NCI-H1417 treated with DMSO at 0.1 percent for 48 hours (cell line): Measurements from ENCODE around the gene TUBA3C.
"Not testable (repeated sequence)": the region's sequence is repeated elsewhere in the genome, so short reads cannot be mapped to it uniquely, and the experiment has no call there.

Experiments
- DNase-seq: peaks from one replicate; lab custom pipeline; 2025; lab: John Stamatoyannopoulos, UW

TUBA3C gene

GRCh38 chr13:19181621-19182485, at the start of gene TUBA3C:
Gene TUBA3C (minus strand): TSS chr13:19181824. CDS start chr13:19181747, 77 bp downstream.
- no peak for DNase-seq

- DNase-seq, result not testable (repeated sequence)
Measured at GRCh38 chr13:19207413-19207812, 25.8 kb upstream of the TUBA3C start.

GRCh38 chr13:19192622-19193021, 11.0 kb upstream of the TUBA3C start:
- not testable (repeated sequence) for DNase-seq

DNA sequence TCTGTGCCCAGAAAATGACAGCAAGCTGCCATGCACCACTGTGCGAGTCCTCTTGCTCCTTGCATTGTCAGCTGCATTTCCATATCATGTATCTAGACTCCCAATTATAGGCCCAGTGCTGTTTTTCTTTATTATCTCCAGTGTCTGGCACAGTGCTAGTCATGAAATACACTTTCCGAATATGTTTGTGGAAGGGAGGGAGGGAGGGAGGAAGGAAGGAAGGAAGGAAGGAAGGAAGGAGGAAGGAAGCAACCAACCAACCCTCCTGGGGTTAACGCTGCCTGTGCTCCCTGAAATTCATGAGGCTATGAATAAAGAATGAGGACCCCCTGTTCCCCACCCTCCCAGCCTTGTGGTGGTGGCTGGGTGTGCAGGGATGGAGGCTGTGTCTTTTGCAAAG, 8.3 kb upstream of the TUBA3C start:
- not testable (repeated sequence) for DNase-seq

GRCh38 chr13:19189368-19189767, 7.7 kb upstream of the TUBA3C start:
- not testable (repeated sequence) for DNase-seq

DNA sequence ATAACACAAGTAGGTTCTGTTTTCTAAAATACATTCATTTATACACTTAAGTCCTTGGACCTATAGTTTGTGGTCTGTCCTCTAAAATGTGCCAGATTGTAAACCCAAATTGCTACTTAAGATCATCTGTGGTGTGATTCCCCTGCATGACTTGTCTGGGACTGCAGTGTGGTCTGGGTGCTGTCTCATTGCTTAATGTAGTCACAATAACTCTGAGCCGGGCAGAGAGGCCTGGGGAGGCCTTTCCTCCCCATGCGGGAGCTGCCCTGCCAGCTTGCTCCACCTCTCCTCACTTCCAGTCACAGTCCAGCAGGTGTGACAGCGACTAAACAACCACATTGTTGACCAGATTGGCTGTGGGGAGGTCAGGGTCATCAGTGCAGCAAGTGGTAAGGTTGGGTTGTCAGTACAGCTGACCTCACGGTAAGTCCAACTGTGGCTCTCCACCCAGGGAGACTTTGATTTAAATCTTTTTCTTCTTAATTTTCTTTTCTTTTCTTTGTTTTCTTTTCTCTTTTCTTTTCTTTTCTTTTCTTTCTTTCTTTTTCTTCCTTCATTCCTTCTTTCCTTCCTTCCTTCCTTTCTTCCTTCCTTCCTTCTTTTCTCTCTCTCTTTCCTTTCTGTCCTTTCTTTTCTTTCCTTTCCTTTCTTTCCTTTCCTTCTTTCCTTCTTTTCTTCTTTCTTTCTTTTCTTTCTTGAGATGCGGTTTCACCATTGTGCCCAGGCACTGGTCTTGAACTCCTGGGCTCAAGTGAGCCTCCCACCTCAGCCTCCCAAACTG, 4.4 kb upstream of the TUBA3C start:
- no peak for DNase-seq

GRCh38 chr13:19185086-19185864, 3.7 kb upstream of the TUBA3C start:
- no peak for DNase-seq

- DNase-seq, result no peak
Measured at GRCh38 chr13:19184176-19184575, 2.6 kb upstream of the TUBA3C start.

- DNase-seq, result no peak
Measured at GRCh38 chr13:19183676-19184075, 2.1 kb upstream of the TUBA3C start.

- DNase-seq, result no peak
Measured at GRCh38 chr13:19182536-19182935, 912 bp upstream of the TUBA3C start.

DNA sequence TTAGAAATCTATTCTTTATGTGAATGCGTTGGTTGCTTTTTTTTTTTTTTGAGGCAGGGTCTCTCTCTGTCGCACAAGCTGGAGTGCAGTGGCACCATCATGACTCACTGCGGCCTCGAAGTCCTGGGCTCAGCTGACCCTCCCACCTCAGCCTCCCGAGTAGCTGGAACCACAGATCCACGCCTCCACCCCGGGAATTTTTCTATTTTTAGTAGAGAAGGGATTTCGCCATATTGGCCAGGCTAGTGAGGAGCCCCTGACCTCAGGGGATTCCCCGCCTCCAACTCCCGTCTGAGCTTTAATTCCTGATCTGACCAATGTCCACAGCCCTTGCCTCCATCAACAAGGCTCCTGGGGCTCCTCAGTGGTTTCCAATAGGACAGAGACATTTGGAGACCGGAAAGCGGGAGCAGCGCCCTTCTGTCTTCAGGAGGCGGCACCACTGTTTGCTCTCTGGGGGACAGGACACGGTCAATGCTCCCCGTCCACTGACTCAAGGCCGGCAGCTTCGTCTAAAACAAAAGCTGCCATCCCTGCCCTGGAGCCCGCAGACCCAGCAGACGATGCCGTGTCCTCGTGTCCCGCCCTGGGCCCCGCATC, 503 bp downstream of the TUBA3C start:
- DNase-seq, result no peak

DNA sequence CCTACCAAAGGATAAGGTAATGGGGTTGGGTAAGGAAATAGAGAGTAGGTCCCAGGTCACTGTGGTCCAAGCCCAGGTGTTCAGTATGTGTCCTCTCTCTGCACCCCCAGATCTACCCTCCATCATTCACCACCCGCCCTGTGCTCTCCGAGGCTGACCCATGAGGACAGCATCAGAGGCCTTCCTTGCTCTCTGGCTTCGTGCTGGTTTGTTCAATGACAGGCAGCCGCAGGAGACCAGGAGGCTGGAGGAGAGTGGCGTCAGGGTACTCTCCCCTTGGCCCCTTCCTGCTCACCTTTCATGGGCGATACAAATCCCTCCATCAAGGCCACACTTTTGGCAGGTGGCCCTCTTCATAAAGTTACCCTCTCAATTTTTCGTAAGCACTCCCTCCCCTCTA, 1.7 kb downstream of the TUBA3C start:
- DNase-seq, result no peak

GRCh38 chr13:19178901-19179593, 2.6 kb downstream of the TUBA3C start:
- no peak for DNase-seq

DNA sequence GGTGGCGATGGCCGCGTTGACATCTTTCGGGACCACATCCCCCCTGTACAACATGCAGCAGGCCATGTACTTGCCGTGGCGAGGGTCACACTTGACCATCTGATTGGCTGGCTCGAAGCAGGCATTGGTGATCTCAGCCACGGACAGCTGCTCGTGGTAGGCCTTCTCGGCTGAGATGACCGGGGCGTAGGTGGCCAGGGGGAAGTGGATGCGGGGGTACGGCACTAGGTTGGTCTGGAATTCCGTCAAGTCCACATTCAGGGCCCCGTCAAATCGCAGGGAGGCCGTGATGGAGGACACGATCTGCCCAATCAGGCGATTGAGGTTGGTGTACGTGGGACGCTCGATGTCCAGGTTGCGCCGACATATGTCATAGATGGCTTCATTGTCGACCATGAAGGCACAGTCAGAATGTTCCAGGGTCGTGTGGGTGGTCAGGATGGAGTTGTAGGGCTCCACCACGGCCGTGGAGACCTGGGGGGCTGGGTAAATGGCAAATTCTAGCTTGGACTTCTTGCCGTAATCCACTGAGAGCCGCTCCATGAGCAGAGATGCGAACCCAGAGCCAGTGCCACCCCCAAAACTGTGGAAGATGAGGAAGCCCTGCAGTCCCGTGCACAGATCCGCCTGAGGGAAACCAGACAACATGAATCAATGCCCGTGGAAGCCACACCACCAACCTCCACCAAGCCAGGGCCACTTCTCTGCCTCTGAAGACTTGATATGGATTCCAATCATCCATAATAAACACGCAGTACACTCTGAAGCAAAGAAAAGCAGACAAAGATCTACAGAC, 4.4 kb downstream of the TUBA3C start:
- not testable (repeated sequence) for DNase-seq

DNA sequence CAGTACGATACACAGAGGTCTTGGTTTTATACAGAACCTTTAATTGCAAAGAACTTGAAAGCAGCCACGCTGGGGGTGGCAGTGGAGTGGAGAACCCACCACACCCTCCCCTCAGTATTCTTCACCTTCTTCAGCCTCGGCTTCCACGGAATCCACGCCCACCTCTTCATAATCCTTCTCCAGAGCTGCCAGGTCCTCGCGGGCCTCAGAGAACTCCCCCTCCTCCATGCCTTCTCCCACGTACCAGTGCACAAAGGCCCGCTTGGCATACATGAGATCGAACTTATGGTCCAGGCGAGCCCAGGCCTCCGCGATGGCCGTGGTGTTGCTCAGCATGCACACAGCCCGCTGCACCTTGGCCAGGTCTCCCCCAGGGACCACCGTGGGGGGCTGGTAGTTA, 7.9 kb downstream of the TUBA3C start:
- DNase-seq, result no peak

GRCh38 chr13:19172647-19173030, 9.0 kb downstream of the TUBA3C start:
- no peak for DNase-seq

DNA sequence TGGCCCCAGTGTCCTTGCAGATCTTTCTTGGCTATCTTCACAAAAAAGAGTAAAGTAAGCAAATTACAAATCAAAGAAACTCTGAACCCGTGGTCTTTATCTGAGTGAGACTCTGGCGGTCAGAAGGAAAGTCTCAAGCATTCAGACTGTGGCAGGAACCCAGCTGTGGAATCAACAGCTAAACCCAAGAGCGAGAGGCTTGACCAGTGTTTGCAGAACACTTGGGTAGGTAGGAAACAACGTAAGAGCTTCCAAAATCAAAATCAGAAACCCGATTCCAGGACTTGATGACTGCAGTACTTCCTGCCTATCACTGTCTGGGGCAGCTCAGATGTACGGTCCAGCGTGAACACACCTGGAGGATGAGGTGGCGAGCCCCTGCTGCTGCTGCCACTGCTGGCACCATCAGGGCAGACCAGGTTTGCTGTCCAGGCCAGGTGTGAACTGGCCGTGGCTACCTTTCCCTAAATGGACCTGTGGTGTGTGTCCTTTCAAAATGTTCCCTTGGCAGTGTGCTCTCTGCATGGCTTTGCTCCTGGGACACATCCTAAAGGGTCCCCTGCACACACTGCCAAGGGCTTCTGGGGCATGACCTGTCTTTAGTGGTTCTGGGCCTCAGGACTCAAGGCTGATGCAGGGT, 9.5 kb downstream of the TUBA3C start:
- DNase-seq, result no peak

GRCh38 chr13:19171563-19171962, 10.1 kb downstream of the TUBA3C start:
- DNase-seq, result no peak

- DNase-seq, result no peak
Measured at GRCh38 chr13:19169991-19170390, 11.6 kb downstream of the TUBA3C start.

GRCh38 chr13:19169496-19169895, 12.1 kb downstream of the TUBA3C start:
- no peak for DNase-seq
